Upper lobe of right lung (tissue), 1 donor: ENCODE measurements around the gene LCA5L. TPM values are rescaled to one million over a fixed set of nuclear protein-coding genes. Genes with fewer than 3 reads are reported as not detected.

ENCODE experiments used
- ATAC-seq: fragments of 200-7000 bp; cut with Tn5 transposase; one replicate; pipeline ENCODE4 v1.9.1; 2020; ENCODE audit warnings: mild to moderate bottlenecking, moderate library complexity
- DNase-seq: peaks from one replicate; pipeline ENCODE4 v3.0.0-alpha.2; 2020
- H3K27ac ChIP-seq: fragments of 200-600 bp; one replicate; pipeline ENCODE4 v1.8.0; 2022
- H3K27me3 ChIP-seq: fragments of 200-600 bp; one replicate; pipeline ENCODE4 v1.8.0; 2022; ENCODE audit warnings: mild to moderate bottlenecking
- H3K36me3 ChIP-seq: fragments of 200-600 bp; one replicate; pipeline ENCODE4 v1.8.0; 2022
- H3K4me1 ChIP-seq: fragments of 200-600 bp; one replicate; pipeline ENCODE4 v1.8.0; 2022
- H3K4me3 ChIP-seq: fragments of 200-600 bp; one replicate; pipeline ENCODE4 v1.8.0; 2022; ENCODE audit warnings: mild to moderate bottlenecking
- H3K9me3 ChIP-seq: fragments of 200-600 bp; one replicate; pipeline ENCODE4 v1.8.0; 2022
- intact Hi-C: fragments of 100-400 bp; cut with DNase I; formaldehyde crosslinking; loops from one replicate; pipeline ENCODE4 v1.11.0; 2022
- total RNA-seq: library from RNA; stranded (reverse); fragmentation: NEBNext Ultra II Directional; extraction: Animal tissue kit (Norgen Biotek cat#: 25700); gene quantifications from one replicate; pipeline ENCODE4 v1.2.1, GENCODE V29; 2021
- TF ChIP-seq, protein P1 (sequence below): fragments of 200-600 bp; IDR thresholded peaks from one replicate; pipeline ENCODE4 v1.8.0; 2022; ENCODE audit warnings: antibody characterized with exemption
- donor health status: DM: no; HTN: yes; CAD: no; lungs with severe emphysema.

LCA5L gene
- total RNA-seq, 1 donor from 2014 or later, result 1.8 TPM

DNA sequence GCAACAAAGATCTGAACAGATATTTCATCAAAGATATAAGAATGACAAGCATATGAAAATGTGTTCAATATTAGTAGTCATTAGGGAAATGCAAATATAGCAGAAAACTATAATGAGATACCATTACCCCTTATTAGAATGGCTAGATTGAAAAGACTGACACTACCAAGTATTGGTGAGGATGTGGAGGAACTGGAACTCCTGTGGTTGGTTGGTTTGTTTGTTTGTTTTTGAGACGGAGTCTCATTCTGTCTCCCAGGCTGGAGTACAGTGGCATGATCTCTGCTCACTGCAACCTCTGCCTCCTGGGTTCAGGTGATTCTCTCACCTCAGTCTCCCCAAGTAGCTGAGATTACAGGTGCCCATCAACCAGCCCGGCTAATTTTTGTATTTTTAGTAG lies 77.8 kb downstream of the LCA5L start:
- TF ChIP-seq, protein P1, sequence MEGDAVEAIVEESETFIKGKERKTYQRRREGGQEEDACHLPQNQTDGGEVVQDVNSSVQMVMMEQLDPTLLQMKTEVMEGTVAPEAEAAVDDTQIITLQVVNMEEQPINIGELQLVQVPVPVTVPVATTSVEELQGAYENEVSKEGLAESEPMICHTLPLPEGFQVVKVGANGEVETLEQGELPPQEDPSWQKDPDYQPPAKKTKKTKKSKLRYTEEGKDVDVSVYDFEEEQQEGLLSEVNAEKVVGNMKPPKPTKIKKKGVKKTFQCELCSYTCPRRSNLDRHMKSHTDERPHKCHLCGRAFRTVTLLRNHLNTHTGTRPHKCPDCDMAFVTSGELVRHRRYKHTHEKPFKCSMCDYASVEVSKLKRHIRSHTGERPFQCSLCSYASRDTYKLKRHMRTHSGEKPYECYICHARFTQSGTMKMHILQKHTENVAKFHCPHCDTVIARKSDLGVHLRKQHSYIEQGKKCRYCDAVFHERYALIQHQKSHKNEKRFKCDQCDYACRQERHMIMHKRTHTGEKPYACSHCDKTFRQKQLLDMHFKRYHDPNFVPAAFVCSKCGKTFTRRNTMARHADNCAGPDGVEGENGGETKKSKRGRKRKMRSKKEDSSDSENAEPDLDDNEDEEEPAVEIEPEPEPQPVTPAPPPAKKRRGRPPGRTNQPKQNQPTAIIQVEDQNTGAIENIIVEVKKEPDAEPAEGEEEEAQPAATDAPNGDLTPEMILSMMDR, result no peak
- DNase-seq (no peak), ATAC-seq (no peak)
- peaks cover 3% of the 10 kb centered on the region for H3K4me1 ChIP-seq
- H3K27me3 ChIP-seq, result no peaks in the 10 kb centered on the region
- intact Hi-C loops, result no loop called here
- no peaks in the 10 kb centered on the region for H3K36me3 ChIP-seq
- no peak overlapping the region for H3K4me3 ChIP-seq
- no peak overlapping the region for H3K27ac ChIP-seq
- H3K9me3 ChIP-seq, result no peaks in the 10 kb centered on the region

DNA sequence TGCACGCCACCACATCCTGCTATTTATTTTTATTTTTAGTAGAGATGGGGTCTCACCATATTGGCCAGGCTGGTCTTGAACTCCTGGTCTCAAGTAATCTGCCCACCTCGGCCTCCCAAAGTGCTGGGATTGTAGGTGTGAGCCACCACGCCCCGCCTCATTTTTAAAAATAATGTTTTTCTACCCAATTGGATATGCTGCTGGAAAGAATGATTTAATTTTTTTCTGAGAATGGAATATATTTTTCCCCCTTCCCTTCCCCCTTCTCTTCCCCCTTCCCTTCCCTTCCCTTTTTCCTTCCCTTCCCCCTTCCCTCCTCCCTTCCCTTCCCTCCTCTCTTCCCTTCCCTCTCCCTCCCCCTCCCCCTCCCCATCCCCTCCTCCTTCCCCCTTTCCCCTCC lies 79.0 kb downstream of the LCA5L start:
- H3K4me1 ChIP-seq, result peaks cover 3% of the 10 kb centered on the region
- no peak overlapping the region for H3K4me3 ChIP-seq
- no peaks in the 10 kb centered on the region for H3K36me3 ChIP-seq
- no peaks in the 10 kb centered on the region for H3K9me3 ChIP-seq
- H3K27ac ChIP-seq, result no peak overlapping the region
- TF ChIP-seq, protein P1, result no peak
- intact Hi-C loops, result no loop called here
- H3K27me3 ChIP-seq, result no peaks in the 10 kb centered on the region
- no peak for DNase-seq
- ATAC-seq, result no peak

DNA sequence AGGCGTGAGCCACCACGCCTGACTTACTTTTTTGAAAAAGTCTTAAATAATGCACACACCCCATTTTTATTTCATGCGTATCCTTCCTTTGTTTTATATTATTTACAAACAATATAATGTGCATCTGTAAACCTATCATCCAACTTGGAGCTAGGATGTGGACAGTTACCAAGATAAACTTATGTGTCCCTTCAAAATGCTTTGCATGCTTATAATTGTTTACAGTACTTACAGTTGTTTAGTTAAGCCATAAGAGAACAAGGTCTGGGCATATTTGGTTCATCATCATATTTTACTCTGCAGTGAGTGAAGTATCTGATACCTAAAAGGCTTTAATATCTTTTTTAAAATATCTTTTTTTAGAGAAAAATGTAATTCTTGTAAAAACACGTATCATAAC lies 80.6 kb downstream of the LCA5L start:
- intact Hi-C loops, result no loop called here
- TF ChIP-seq, protein P1, result no peak

GRCh38 chr21:39363607-39364555 lies 81.7 kb downstream of the LCA5L start:
- ATAC-seq (no peak), DNase-seq (no peak)
- no peaks in the 10 kb centered on the region for H3K4me1 ChIP-seq
- H3K4me3 ChIP-seq, result no peak overlapping the region
- H3K36me3 ChIP-seq, result no peaks in the 10 kb centered on the region
- no peaks in the 10 kb centered on the region for H3K27me3 ChIP-seq
- H3K9me3 ChIP-seq, result no peaks in the 10 kb centered on the region
- no peak overlapping the region for H3K27ac ChIP-seq
- TF ChIP-seq, protein P1, result no peak
- intact Hi-C loops, result no loop called here

More for the DNA sequence above, 80.6 kb downstream of the LCA5L start:
- no peak for ATAC-seq
- H3K4me1 ChIP-seq, result no peaks in the 10 kb centered on the region
- no peaks in the 10 kb centered on the region for H3K9me3 ChIP-seq
- no peak overlapping the region for H3K4me3 ChIP-seq
- no peak for DNase-seq
- H3K27ac ChIP-seq, result no peak overlapping the region
- H3K36me3 ChIP-seq, result no peaks in the 10 kb centered on the region
- no peaks in the 10 kb centered on the region for H3K27me3 ChIP-seq

- Histone ChIP-seq H3K27me3 (no peaks in the 10 kb centered on the region), H3K4me1 (no peaks in the 10 kb centered on the region), H3K9me3 (no peaks in the 10 kb centered on the region), H3K4me3 (no peak overlapping the region), H3K27ac (no peak overlapping the region), H3K36me3 (no peaks in the 10 kb centered on the region)
- DNase-seq, result no peak
- intact Hi-C loops, result no loop called here
- no peak for ATAC-seq
- TF ChIP-seq, protein P1, result no peak
Measured at GRCh38 chr21:39362733-39363132, 82.8 kb downstream of the LCA5L start.
